A673 (cell line): Measurements from ENCODE around the gene CPEB1. TPM values are rescaled to one million over a fixed set of nuclear protein-coding genes. Genes with fewer than 3 reads are reported as not detected.
"Not testable (repeated sequence)": the region's sequence is repeated elsewhere in the genome, so short reads cannot be mapped to it uniquely, and the experiment has no call there.

ENCODE experiments used
- BruUV-seq: library from RNA; stranded (reverse); fragments of 400-500 nt; replicated peaks from 2 replicates; lab custom pipeline; 2021; lab: Mats Ljungman, UMichigan
- CTCF ChIA-PET: fragments of 300-600 bp; sonication (Branson Sonifier 250); formaldehyde crosslinking; loops from one replicate; lab custom pipeline; 2022; ENCODE audit warnings: antibody characterized with exemption; lab: Charles Lee
- POLR2A ChIA-PET: fragments of 300-600 bp; sonication (Branson Sonifier 250); formaldehyde crosslinking; loops from one replicate; lab custom pipeline; 2022; ENCODE audit warnings: antibody characterized with exemption; ENCODE audit not compliant: low non-redundant PET; lab: Charles Lee
- DNase-seq: peaks from one replicate; pipeline ENCODE4 v3.0.0-alpha.2; 2015; ENCODE audit warnings: low spot score
- H3K27ac ChIP-seq: fragments of 200-600 bp; sonication (generic); 2 replicates; pipeline ENCODE4 v1.5.1; 2016; ENCODE audit warnings: mixed run types, low read depth, mild to moderate bottlenecking, mixed read lengths, antibody characterized with exemption, low read length; ENCODE audit not compliant: poor library complexity, severe bottlenecking
- H3K27me3 ChIP-seq: fragments of 200-600 bp; sonication (generic); replicated peaks from 2 replicates; pipeline ENCODE4 v1.6.1; 2017; ENCODE audit warnings: mixed run types, low read depth, mild to moderate bottlenecking, mixed read lengths, antibody characterized with exemption, low read length; ENCODE audit not compliant: insufficient read depth, poor library complexity
- H3K36me3 ChIP-seq: fragments of 200-600 bp; sonication (generic); 2 replicates; pipeline ENCODE4 v1.6.1; 2016; ENCODE audit warnings: mixed run types, mild to moderate bottlenecking, mixed read lengths, antibody characterized with exemption, low read length; ENCODE audit not compliant: insufficient read depth, poor library complexity, severe bottlenecking
- H3K4me1 ChIP-seq: fragments of 200-600 bp; sonication (generic); 2 replicates; pipeline ENCODE4 v1.6.1; 2017; ENCODE audit warnings: mixed run types, mild to moderate bottlenecking, mixed read lengths, antibody characterized with exemption, low read length; ENCODE audit not compliant: insufficient read depth, poor library complexity, severe bottlenecking
- H3K4me3 ChIP-seq: fragments of 200-600 bp; sonication (generic); 2 replicates; pipeline ENCODE4 v1.5.1; 2016; ENCODE audit warnings: low read depth, mixed run types, mild to moderate bottlenecking, mixed read lengths, low read length; ENCODE audit not compliant: poor library complexity, severe bottlenecking
- H3K9me3 ChIP-seq: fragments of 200-600 bp; sonication (generic); 2 replicates; pipeline ENCODE4 v1.6.1; 2016; ENCODE audit warnings: mixed run types, low read depth, mild to moderate bottlenecking, mixed read lengths, antibody characterized with exemption, low read length; ENCODE audit not compliant: poor library complexity, severe bottlenecking
- intact Hi-C: fragments of 100-400 bp; cut with micrococcal nuclease; formaldehyde crosslinking; loops from one replicate; pipeline ENCODE4 v1.10.0; 2022; ENCODE audit not compliant: unreplicated experiment
- total RNA-seq: library from RNA; stranded (reverse); gene quantifications from 2 replicates; pipeline ENCODE4 v1.2.3, GENCODE V29; 2021

Gene CPEB1
- total RNA-seq, 1 experiment from 2014 or later, result not detected

DNA sequence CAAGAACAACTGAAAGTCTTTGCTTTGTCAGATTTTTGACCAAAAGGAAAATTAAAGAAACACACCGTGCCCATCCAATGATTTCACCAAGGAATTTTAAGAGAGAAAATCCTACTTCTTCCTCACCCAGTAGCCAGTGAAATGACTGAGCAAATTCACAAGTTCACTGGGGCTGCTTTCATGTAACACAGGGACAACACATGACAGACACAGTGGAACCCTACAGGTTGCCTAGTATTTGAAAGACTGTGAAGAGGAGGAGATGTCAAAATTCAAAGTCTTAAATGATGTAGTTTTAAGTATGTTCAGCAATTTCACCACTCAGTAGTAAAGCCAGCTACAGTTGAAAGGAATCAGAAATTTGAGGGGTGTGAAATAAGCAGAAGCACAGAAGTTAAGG is 140.1 kb downstream of the CPEB1 start:
- H3K9me3 ChIP-seq, H3K27me3 ChIP-seq, H3K4me1 ChIP-seq, DNase-seq, POLR2A ChIA-PET, intact Hi-C loops, H3K27ac ChIP-seq, BruUV-seq, CTCF ChIA-PET, H3K4me3 ChIP-seq, H3K36me3 ChIP-seq: not testable (repeated sequence)

GRCh38 chr15:82505842-82506241 is 141.3 kb downstream of the CPEB1 start:
- CTCF ChIA-PET, intact Hi-C loops, H3K9me3 ChIP-seq, H3K27me3 ChIP-seq, BruUV-seq, POLR2A ChIA-PET, DNase-seq, H3K4me3 ChIP-seq, H3K36me3 ChIP-seq, H3K4me1 ChIP-seq, H3K27ac ChIP-seq: not testable (repeated sequence)

GRCh38 chr15:82504074-82504473 is 143.1 kb downstream of the CPEB1 start:
- H3K27ac ChIP-seq, POLR2A ChIA-PET, H3K4me3 ChIP-seq, intact Hi-C loops, H3K9me3 ChIP-seq, BruUV-seq, CTCF ChIA-PET, H3K27me3 ChIP-seq, H3K36me3 ChIP-seq, H3K4me1 ChIP-seq, DNase-seq: not testable (repeated sequence)

DNA sequence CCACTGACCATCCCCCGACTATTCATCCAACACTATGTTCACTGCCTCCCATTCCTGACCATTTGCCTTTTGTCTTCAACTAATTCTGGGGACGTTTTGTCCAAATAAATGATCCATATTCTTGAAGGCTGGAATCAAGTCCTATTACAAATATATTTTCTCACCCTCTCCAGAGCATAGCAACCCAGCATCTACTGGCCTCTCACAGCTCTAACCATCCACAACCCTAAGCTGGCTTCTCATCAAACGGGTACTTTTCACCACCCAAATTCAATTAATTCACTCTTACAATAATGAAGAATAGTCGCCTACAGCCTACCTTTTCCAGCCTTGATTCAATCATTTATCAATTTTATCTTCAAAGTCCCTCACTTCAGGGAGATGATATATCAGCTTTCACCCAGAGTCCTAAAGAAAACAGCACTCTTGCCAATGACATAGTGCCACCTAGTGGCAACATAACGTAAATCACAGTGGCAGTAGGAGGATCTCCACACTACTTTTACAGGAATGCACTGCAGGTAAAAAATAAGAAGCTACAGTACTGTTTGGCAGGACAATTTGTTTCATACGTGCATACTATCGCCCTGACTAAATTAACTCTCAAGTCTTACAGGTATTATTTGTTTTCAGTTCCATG is 144.3 kb downstream of the CPEB1 start:
- CTCF ChIA-PET, H3K9me3 ChIP-seq, BruUV-seq, DNase-seq, H3K27me3 ChIP-seq, H3K36me3 ChIP-seq, H3K27ac ChIP-seq, H3K4me1 ChIP-seq, POLR2A ChIA-PET, intact Hi-C loops, H3K4me3 ChIP-seq: not testable (repeated sequence)

GRCh38 chr15:82500772-82501171 is 146.4 kb downstream of the CPEB1 start:
- H3K4me1 ChIP-seq, BruUV-seq, CTCF ChIA-PET: not testable (repeated sequence)

GRCh38 chr15:82497978-82498377 is 149.2 kb downstream of the CPEB1 start:
- intact Hi-C loops, POLR2A ChIA-PET, H3K27me3 ChIP-seq, H3K9me3 ChIP-seq, H3K36me3 ChIP-seq, H3K4me3 ChIP-seq, CTCF ChIA-PET, DNase-seq, H3K27ac ChIP-seq, H3K4me1 ChIP-seq: not testable (repeated sequence)
- TSS peak; percentile 19 for BruUV-seq

More at GRCh38 chr15:82500772-82501171, 146.4 kb downstream of the CPEB1 start:
- DNase-seq, POLR2A ChIA-PET, H3K4me3 ChIP-seq, H3K27ac ChIP-seq, intact Hi-C loops, H3K9me3 ChIP-seq, H3K36me3 ChIP-seq, H3K27me3 ChIP-seq: not testable (repeated sequence)

Other genes starting within 250 kb of the CPEB1 start
- gene GOLGA6L9, start 217.5 kb downstream of the CPEB1 start, total RNA-seq, result 3.8 and 5.4 TPM in 2 replicates
- gene RPS17, start 106.9 kb downstream of the CPEB1 start, total RNA-seq, result 1,732 and 1,749 TPM in 2 replicates
- 19.0 and 22.0 TPM in 2 replicates for gene AP3B2, start 62.5 kb upstream of the CPEB1 start, total RNA-seq
- not detected in 2 replicates for gene FSD2, start 158.7 kb upstream of the CPEB1 start, total RNA-seq
- gene WHAMM, start 162.3 kb upstream of the CPEB1 start, total RNA-seq, result 5.1 and 5.4 TPM in 2 replicates